GM18526 (cell line): ENCODE measurements around the gene STAG2.

ENCODE experiments used
- POLR2A ChIP-seq: IDR thresholded peaks from 3 replicates; pipeline ENCODE4 v1.6.1; 2011; ENCODE audit not compliant: insufficient read length; ENCODE audit errors: extremely low read depth

Gene STAG2

GRCh38 chrX:123965712-123966111 is 4.2 kb downstream of the STAG2 start:
- no peak for TF ChIP-seq POLR2A

GRCh38 chrX:123967497-123967896 is 6.0 kb downstream of the STAG2 start:
- TF ChIP-seq POLR2A: no peak

- no peak for TF ChIP-seq POLR2A
These were observed 7.0 kb downstream of the STAG2 start for GRCh38 chrX:123968383-123969050.

- no peak for TF ChIP-seq POLR2A
These were observed 10.5 kb downstream of the STAG2 start for GRCh38 chrX:123971982-123972381.

- TF ChIP-seq POLR2A: no peak
These were observed 12.4 kb downstream of the STAG2 start for GRCh38 chrX:123973921-123974320.

GRCh38 chrX:123975180-123975579 is 13.7 kb downstream of the STAG2 start:
- TF ChIP-seq POLR2A: no peak

GRCh38 chrX:123976706-123977316 is 15.3 kb downstream of the STAG2 start:
- no peak for TF ChIP-seq POLR2A

- no peak for TF ChIP-seq POLR2A
These were observed 21.7 kb downstream of the STAG2 start for GRCh38 chrX:123983240-123983639.

- TF ChIP-seq POLR2A: no peak
These were observed 24.9 kb downstream of the STAG2 start for GRCh38 chrX:123986377-123986776.

- TF ChIP-seq POLR2A: no peak
These were observed 27.1 kb downstream of the STAG2 start for GRCh38 chrX:123988423-123989111.

GRCh38 chrX:123989235-123989634 is 27.7 kb downstream of the STAG2 start:
- TF ChIP-seq POLR2A: no peak

- TF ChIP-seq POLR2A: no peak
These were observed 28.7 kb downstream of the STAG2 start for GRCh38 chrX:123990169-123990568.

- no peak for TF ChIP-seq POLR2A
These were observed 29.1 kb downstream of the STAG2 start for GRCh38 chrX:123990602-123991001.

GRCh38 chrX:123993326-123993725 is 31.8 kb downstream of the STAG2 start:
- no peak for TF ChIP-seq POLR2A

- TF ChIP-seq POLR2A: no peak
These were observed 32.6 kb downstream of the STAG2 start for GRCh38 chrX:123993904-123994635.

- no peak for TF ChIP-seq POLR2A
These were observed 33.2 kb downstream of the STAG2 start for GRCh38 chrX:123994730-123995129.

GRCh38 chrX:124001581-124001980 is 40.1 kb downstream of the STAG2 start:
- no peak for TF ChIP-seq POLR2A
